Measurements from ENCODE around the gene CDH4. TPM values are rescaled to one million over a fixed set of nuclear protein-coding genes. Genes with fewer than 3 reads are reported as not detected.

CDH4 gene
- total RNA-seq, 1 donor from 2014 or later, result 0.23 TPM

DNA sequence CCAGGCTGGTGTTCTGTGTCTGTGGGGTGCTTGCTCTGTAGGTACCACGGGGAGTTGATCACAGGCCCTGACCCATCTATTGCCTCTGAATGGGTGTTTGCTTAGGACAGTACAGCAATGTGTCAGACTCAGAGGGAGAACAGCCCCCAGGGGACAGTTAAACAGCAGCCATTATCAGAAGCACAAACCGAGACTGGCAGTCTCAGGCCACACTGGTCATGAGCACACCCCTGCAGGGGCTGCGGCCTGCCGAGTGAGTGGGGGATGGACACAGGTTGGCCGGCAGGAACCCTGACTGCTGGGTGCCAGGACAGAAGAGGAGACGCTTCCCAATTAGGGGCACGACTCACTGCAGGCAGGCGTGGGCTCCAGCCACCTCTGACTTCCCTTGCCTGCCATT is 395.6 kb downstream of the CDH4 start:
- Mint-ChIP-seq H3K9me3 (ENCODE audit: unreplicated experiment) (no peaks in the 10 kb centered on the region), H3K36me3 (ENCODE audit: low read depth, unreplicated experiment) (no peaks in the 10 kb centered on the region), H3K27me3 (ENCODE audit: unreplicated experiment) (peaks cover 4% of the 10 kb centered on the region), H3K27ac (ENCODE audit: unreplicated experiment) (no peak overlapping the region), H3K4me1 (ENCODE audit: unreplicated experiment) (no peaks in the 10 kb centered on the region), H3K4me3 (ENCODE audit: unreplicated experiment) (no peak overlapping the region)
- TF ChIP-seq, protein P1, sequence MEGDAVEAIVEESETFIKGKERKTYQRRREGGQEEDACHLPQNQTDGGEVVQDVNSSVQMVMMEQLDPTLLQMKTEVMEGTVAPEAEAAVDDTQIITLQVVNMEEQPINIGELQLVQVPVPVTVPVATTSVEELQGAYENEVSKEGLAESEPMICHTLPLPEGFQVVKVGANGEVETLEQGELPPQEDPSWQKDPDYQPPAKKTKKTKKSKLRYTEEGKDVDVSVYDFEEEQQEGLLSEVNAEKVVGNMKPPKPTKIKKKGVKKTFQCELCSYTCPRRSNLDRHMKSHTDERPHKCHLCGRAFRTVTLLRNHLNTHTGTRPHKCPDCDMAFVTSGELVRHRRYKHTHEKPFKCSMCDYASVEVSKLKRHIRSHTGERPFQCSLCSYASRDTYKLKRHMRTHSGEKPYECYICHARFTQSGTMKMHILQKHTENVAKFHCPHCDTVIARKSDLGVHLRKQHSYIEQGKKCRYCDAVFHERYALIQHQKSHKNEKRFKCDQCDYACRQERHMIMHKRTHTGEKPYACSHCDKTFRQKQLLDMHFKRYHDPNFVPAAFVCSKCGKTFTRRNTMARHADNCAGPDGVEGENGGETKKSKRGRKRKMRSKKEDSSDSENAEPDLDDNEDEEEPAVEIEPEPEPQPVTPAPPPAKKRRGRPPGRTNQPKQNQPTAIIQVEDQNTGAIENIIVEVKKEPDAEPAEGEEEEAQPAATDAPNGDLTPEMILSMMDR (IDR thresholded peaks at IDR 0.05; ENCODE audit: unreplicated experiment), result no peak
- no peak for DNase-seq (ENCODE audit: low spot score)

GRCh38 chr20:61649105-61649859 is 397.2 kb downstream of the CDH4 start:
- Mint-ChIP-seq H3K36me3 (ENCODE audit: low read depth, unreplicated experiment) (no peaks in the 10 kb centered on the region), H3K27ac (ENCODE audit: unreplicated experiment) (no peak overlapping the region), H3K27me3 (ENCODE audit: unreplicated experiment) (peaks cover 2% of the 10 kb centered on the region), H3K4me3 (ENCODE audit: unreplicated experiment) (no peak overlapping the region), H3K9me3 (ENCODE audit: unreplicated experiment) (no peaks in the 10 kb centered on the region), H3K4me1 (ENCODE audit: unreplicated experiment) (no peaks in the 10 kb centered on the region)
- no peak for DNase-seq (ENCODE audit: low spot score)
- TF ChIP-seq, protein P1 (IDR thresholded peaks at IDR 0.05; ENCODE audit: unreplicated experiment), result no peak

DNA sequence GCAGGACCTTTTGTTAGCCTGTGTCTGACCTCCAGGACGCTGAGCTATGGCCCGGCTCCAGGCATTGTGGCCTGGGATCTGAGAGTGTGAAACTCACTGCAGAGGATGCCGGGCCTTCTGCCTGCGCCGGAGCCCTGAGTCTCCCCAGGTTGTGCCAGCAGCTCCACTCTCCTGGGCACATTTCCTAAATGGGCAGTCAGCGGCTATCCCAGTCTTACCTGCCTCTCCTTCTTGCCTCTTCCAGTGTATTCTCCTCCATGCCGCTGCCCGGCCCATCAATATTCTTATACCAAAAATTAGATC is 397.8 kb downstream of the CDH4 start:
- peaks cover 2% of the 10 kb centered on the region for H3K27me3 Mint-ChIP-seq (ENCODE audit: unreplicated experiment)
- no peaks in the 10 kb centered on the region for H3K4me1 Mint-ChIP-seq (ENCODE audit: unreplicated experiment)
- no peaks in the 10 kb centered on the region for H3K36me3 Mint-ChIP-seq (ENCODE audit: low read depth, unreplicated experiment)
- no peaks in the 10 kb centered on the region for H3K9me3 Mint-ChIP-seq (ENCODE audit: unreplicated experiment)
- TF ChIP-seq, protein P1 (IDR thresholded peaks at IDR 0.05; ENCODE audit: unreplicated experiment), result no peak
- no peak overlapping the region for H3K27ac Mint-ChIP-seq (ENCODE audit: unreplicated experiment)
- no peak for DNase-seq (ENCODE audit: low spot score)
- no peak overlapping the region for H3K4me3 Mint-ChIP-seq (ENCODE audit: unreplicated experiment)

DNA sequence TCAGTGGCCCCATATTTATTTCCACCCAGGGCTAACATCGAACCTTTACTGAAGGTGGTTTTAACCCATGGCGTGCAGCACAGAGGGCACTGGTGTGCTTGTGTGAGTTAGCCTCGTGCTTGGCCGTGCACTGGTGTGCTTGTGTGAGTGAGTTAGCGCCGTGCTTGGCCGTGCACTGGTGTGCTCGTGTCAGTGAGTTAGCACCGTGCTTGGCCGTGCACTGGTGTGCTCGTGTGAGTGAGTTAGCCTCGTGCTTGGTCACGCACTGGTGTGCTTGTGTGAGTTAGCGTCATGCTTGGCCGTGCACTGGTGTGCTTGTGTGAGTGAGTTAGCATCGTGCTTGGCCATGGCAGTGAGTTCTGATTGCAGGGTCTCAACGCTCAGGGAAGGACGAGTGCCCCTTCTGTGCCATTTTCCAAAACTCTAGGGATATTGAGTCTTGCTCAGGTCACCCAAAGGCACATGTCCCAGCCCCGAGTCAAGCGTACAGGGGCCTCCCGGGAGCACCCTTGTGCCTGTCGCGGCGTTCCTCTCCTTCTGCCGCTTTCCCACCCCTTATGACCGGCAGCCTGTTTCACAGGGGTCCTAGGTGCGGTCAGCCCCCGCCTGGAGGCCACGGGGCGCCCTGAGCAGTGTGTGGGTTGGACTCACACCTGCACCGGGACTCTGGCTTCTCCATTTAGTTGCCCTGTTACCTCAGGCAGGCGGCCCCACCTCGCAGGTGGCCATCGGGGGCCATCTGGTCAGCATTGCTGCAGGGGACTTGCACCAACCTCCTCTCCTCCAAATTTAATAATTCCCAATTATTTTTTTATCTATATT is 399.1 kb downstream of the CDH4 start:
- H3K36me3 Mint-ChIP-seq (ENCODE audit: low read depth, unreplicated experiment), result no peaks in the 10 kb centered on the region
- TF ChIP-seq, protein P1 (IDR thresholded peaks at IDR 0.05; ENCODE audit: unreplicated experiment), result no peak
- H3K4me3 Mint-ChIP-seq (ENCODE audit: unreplicated experiment), result no peak overlapping the region
- no peak for DNase-seq (ENCODE audit: low spot score)
- no peaks in the 10 kb centered on the region for H3K4me1 Mint-ChIP-seq (ENCODE audit: unreplicated experiment)
- no peaks in the 10 kb centered on the region for H3K9me3 Mint-ChIP-seq (ENCODE audit: unreplicated experiment)
- no peak overlapping the region for H3K27ac Mint-ChIP-seq (ENCODE audit: unreplicated experiment)
- peaks cover 4% of the 10 kb centered on the region for H3K27me3 Mint-ChIP-seq (ENCODE audit: unreplicated experiment)

DNA sequence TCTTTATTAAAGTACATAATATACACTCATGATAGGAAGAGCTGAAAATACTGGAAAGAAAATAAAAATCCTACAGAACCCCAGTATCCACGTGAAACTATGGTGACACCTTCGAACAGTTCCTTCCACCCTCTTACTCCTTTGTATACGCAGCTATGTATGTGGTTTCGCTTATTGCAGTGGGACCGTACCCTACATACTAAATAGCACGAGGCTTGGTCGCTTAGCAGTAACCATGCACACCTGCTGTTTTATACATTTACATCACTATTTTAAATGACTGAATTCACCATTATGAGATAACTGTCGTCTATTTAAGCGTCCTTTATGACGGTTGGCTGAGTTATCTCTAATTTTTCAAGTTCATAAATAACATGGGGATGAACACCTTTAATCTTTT is 400.1 kb downstream of the CDH4 start:
- no peak for DNase-seq (ENCODE audit: low spot score)
- Mint-ChIP-seq H3K27me3 (ENCODE audit: unreplicated experiment) (peaks cover 4% of the 10 kb centered on the region), H3K9me3 (ENCODE audit: unreplicated experiment) (no peaks in the 10 kb centered on the region), H3K4me1 (ENCODE audit: unreplicated experiment) (no peaks in the 10 kb centered on the region), H3K4me3 (ENCODE audit: unreplicated experiment) (no peak overlapping the region), H3K36me3 (ENCODE audit: low read depth, unreplicated experiment) (no peaks in the 10 kb centered on the region), H3K27ac (ENCODE audit: unreplicated experiment) (no peak overlapping the region)
- TF ChIP-seq, protein P1 (IDR thresholded peaks at IDR 0.05; ENCODE audit: unreplicated experiment), result no peak

All from endothelial cell (in vitro differentiated cells).